ENCODE results near the gene FAM227B.
"Not testable (repeated sequence)": the region's sequence is repeated elsewhere in the genome, so short reads cannot be mapped to it uniquely, and the experiment has no call there.

FAM227B gene

DNA sequence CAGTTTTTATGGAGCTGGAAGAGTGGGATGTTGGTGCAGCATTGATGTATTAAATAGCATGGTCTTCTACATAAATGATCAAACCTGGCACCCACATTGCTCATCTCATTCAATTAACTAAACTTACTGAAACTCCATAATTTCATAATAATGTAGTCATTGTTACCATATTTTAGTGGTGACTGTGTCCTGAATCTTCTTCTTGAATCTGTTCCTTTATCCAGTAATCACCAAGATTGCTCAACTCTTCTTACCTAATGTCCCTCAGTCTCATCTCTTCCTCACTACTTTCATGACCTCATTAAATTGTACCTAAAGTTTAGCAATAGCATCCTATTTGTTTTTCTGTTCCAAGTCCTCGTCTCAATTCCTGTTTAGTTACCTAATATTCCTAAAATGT lies 127.8 kb downstream of the FAM227B start:
- DNase-seq: no peak

DNA sequence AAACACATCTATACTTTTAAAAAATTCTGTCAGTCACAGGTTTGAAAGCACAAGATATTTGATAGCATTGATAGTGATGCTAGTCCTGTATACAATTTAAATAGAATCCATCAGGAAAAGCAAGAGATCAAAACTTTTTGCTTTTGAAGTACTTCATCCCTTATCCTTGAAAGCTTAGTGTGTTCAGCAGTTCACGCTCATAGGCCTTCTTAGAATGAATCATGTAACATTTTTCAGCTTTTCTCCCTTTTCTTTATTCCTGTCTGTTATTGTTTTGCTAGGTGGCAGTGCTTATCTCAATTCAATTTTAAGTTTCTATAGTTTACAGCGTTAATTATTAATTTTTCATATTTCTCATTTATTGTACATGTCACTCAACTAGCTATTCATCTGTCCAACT lies 128.5 kb downstream of the FAM227B start:
- DNase-seq: no peak

DNA sequence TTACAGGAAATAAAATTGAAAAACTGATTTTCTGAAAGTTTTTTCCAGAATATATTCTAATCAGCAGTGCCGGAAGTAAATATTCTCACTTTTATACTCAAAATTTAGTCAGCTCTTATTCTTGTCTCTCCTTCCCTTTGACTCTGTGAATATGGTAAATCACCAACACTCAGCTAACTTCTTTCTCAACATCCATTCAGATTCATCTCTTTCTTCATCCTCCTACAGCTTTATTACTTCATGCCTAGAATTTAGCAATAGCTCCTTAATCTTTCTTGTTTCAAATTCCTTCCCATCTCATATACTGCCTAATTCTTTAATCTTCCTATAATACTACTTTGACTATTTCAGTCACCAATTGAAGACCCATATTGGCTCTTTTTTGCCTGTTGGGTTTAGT lies 129.7 kb downstream of the FAM227B start:
- DNase-seq: no peak

DNA sequence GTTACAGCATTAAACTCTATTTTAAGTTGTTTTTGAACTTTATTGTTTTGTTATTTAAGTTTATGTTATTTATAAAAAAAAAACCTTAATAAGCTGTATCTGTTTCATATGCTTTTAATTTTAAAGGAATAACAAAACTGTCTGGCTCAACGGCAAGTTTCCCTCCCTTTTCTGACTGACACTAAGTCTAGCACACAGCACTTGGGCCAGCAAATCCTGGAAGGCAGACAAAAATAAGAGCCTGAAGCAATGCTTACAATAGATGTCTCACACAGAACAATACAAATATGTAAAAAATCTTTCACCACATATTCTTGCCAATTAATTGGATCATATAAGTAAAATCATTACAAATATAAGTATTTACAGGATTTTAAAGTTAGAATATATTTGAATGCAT lies 135.2 kb downstream of the FAM227B start:
- not testable (repeated sequence) for DNase-seq

DNA sequence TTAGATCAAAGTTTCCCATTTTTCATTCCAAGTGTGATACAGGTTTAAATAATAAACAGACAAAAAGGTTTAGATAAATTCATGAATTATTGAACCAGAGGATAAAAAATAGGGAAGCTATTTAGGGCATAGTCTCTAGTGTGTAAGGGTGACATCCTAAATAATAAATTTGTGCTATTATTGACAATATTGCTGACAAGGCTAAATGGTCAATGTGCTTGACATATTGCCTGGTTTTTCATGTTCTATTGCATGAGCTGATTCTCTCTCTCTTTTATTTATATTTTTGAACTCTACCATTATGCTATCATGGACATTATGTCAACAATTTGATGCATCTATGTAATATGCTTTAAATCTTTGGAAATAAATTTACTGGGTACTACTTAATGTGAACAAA lies 141.6 kb downstream of the FAM227B start:
- not testable (repeated sequence) for DNase-seq

DNA sequence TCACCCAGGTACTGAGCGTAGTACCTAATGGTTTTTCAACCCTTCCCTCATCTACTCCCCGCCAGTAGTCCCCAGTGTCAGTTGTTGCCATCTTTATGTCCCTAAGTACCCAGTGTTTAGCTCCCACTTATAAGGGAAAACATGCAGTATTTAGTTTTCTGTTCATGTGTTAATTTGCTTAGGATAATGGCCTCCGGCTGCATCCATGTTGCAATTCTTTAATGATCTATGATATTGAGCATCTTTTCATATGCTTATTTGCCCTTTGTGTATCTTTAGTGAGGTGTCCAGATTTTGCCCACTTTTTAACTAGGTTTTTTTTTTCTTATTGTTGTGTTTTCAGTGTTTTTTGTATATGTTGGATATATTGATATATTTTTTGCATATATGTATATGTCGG lies 142.6 kb downstream of the FAM227B start:
- DNase-seq: not testable (repeated sequence)

DNA sequence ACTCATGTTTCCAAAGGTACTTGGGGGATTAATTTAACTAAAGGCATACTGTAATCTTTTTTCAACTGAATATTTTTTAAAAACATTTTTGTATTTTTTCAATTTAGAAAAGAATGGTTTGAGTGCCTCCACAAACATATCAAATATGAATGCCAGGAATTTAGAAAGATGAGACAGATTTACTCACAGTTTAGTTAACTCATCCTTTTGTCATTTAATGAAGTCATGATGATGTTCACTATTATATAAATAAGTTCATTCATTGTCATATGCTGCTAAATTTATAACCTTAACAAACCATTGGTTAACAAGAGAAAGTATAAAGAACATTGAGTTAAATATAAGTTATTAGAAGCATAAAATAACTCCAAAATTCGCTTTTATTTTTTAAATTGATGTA lies 147.6 kb downstream of the FAM227B start:
- DNase-seq: no peak

DNA sequence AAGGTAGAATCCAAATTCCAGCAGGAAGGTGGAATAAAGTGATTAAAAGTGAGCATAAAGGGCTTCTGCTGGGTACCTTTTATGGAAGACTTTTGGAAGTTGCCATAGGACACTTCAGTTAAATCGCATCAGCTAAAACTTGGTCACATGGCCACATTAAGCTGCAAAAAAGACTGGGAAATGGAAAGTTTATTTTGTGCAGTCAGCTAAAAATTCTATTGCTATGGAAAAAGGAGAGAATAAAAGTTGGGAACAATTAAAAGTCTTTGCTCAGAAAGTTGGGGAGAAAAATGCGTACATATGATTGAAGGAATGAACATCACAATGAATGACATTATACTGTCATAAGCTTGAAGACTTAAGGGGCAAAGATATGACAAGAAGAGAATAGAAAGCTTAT lies 148.3 kb downstream of the FAM227B start:
- DNase-seq: no peak

DNA sequence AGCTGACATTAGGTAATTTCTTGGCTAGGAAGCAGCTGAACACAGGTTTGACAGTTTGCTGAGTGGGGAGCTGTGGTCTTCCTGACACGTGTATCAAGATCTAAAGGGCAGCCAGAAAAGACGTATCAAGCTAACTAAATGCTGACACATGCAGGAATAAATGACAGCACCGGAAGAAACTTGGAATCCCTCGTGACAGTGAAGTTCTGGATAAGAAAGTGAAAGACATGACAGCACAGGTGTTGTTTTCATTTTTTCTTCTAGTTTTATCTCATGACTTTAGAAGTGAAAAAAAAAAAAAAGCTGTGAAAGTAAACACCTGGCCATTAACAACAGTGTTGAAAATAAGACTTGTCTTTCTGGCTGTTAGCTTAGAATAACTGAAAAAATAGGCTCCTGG lies 148.9 kb downstream of the FAM227B start:
- DNase-seq: no peak

DNA sequence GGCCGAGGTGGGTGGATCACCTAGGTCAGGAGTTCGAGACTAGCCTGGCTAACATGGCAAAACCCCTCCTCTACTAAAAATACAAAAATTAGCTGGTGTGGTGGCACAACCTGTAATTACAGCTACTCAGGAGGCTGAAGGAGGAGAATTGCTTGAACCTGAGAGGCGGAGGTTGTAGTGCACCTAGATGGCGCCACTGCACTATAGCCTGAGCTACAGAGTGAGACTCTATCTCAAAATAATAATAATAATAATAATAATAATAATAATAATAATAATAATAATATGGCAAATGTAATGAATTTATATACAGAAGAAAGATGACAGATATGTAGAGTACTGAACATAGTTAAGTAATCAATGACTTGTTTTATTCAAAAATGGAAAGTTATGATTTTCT lies 149.4 kb downstream of the FAM227B start:
- not testable (repeated sequence) for DNase-seq

DNA sequence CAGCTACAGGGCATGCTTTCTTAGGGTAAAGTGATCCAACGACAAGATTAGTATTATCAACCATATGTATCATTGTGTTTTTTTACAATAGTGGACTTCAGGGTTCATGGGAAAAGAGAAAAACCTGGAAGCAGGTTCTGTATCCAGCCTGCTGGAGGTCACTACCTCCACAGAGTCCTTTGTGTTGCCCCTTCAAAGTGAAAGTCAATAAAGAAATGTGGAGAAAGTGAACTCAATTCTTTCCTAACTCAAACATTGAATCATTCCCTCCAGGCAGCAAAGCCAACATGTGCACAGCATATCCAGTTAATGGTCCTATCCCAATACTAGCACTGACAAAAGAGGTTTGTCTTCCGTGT lies 152.2 kb downstream of the FAM227B start:
- no peak for DNase-seq

DNA sequence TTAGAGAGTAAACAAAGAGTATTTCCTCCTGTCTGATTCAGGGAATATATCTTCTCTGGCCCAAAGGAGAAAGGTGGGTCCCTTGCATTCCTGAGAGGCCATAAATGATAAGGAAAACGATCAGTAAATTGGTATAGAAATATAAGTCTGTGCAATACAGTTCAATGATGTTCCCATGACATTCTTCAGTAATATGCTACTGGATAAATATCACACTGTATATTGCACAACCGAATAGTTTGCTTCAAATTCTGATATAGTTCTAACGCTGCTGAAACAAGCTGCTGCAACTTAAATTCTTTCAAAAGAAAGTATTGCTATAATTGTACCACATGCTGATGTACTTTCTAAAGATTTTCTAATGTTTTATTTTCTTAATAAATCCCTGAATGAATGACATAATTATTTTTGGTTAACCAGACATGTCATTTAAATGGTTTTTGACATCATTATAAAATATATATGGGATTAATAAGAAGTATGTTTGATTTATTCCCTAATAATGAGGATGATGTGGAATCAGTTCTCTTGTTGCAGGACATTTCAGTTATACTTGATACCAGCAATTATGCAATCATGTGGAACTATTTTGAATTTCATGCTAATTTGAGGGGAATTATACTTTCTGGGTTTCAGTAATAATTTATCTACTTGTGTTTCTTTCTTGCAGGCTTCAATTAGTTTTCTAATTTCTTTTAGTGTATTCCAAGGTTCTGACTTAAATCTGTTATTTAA lies 152.7 kb downstream of the FAM227B start:
- DNase-seq: no peak

DNA sequence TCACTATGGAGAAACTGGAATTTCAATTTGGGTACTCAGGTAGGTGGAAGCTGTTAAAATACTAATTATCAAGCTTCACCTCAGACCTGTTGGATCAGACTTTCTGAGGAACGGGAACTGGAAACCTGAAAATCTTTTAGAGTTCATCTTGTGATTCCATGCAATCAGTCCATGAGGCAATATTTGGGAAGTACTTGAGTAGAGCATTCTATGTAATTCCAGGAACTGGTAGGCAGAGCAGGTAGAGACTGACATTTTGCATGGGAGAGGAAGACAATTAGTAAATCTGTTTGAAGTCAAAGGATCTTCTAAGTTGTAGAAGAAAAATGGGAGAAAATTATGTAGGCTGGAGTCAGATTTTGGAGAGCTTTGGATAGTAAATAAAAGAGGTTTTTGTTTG lies 154.5 kb downstream of the FAM227B start:
- no peak for DNase-seq

DNA sequence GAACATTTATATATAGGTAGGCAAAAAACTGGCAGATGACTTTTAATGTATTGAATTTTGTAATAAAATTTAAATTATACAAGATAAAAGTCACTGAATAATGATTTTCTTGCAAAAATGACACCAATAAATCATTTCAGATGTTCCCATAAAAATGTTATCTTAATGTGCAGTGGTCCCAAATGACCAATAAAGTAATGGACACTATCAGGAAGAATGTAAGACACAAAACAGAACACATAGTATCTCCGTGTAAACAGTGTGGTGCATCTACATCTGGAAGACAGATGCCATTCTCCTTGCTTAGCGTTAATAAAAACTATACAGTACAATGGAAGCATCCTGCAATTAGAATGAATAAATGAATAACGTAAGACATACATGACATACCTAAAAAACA lies 156.1 kb downstream of the FAM227B start:
- no peak for DNase-seq

DNA sequence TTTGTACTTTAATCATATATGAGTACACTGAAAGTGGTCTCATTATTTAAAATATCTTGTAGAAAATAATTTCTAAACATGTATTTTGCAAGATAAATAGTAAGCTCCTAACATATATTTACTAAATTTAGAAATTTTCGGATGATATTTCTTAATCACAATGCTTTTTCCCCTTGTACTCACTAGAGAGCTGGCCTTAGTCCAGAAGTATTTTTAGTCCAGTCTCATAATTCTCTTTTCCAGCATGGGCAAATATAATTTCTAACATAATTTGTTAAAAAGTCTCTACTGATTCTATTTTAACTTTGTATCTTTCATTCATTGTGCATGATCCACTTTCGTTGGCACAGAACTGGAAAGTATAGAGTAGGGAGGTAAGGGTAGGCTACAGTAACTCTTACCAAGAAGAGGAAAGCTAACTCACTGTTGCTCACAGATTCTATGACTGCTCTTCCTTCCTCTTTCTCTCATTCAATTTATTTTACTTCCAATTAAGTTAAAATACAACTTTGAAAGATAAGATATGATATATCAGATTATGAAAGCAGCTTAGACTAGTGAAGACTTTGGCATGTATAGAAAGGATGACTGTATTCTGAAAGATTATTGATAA lies 158.3 kb downstream of the FAM227B start:
- DNase-seq: no peak

DNA sequence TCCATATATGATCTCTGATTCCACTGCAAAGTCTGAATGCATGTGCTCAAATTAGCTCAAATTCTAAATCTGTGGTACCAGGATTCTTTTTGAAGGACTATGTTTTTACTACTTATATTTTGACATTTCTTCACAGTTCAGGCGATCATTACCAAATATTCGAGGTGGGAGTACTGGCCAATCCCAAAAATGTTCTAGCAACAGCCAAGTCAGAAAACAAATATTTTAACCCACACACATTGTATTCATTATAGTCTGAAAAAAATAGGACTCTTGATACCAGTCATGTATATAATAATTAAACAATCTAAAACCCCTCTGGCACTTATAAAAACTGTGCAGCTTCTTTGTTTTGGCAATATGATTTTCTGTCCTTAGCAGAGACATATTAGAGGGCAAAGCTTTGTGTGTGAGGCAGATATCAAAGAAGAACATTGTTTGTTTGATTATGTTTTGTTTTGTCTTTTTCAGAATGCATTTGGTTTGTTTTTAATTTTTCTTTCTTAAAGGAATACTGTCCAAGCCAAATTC lies 160.1 kb downstream of the FAM227B start:
- no peak for DNase-seq

DNA sequence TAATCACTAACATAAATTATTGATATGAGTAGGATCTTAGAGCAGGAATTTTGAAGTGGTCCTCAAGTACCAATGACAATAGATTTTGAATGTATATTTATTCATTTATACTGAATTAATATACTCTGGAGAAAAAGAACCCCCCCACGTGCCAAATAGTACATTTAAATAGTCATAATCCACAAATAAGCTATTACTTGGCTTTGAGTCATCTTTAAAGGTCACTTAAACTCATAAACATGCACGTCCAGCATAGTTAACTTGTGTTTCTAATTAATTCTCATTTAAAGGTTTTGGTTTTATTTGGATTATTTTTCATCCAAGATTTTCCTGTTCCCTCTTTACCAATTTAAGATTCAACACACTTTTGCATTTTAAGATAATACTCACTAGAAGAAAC lies 162.5 kb downstream of the FAM227B start:
- no peak for DNase-seq

DNA sequence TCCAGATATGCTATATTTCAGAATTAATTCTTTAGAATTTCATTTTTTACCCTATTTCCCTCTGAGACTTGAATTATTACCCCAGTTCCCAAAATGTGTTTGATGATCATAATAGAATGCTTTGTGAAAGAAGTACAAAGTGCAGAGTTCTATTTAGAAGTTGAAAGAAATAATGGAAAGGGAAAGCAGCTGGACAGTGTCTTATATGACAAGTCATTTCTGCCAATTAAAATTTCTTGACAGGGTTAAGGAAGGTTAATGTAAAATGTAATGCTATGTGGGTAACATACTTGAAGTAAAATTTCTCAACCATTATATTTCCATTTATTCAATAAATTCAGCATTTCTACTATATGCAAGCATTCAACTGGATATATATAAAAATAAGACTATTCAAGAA lies 164.5 kb downstream of the FAM227B start:
- DNase-seq: no peak

DNA sequence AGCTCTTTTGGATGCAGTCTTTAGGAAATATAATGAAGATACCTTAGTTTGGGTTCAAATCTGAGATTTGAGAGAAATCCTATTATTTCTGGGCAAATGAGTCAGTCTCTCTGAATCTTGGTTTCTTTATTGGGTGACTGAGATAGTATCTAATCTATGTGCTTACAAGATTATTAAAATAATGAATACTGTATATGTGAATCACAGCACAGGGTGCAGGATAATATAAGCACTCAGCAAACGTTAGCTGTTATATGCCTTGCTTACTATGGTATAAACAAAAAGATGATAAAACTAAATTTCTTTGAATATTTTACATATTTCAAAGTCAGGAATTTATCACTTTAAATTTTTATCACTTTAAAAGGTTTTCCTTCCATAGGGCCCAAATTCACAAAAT lies 168.0 kb downstream of the FAM227B start:
- DNase-seq: no peak

DNA sequence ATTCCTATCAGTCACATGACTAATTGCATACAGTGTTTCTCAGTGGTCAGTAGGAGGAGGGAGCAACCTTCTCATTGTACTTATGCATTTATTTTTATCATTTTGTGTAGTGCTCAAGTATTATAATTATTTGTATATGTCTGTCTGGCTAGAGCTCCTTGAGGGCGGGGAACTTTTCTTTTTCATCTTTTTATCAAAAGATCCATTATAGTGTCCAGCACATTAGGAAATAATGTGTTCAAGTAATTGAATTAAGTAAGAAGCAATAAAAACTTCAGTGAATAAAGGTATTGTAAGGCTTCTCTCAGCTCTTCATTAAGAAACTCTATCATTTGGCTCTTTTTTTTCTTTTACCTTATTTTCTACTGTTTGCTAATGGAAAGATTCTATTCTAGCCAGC lies 178.8 kb downstream of the FAM227B start:
- no peak for DNase-seq

DNA sequence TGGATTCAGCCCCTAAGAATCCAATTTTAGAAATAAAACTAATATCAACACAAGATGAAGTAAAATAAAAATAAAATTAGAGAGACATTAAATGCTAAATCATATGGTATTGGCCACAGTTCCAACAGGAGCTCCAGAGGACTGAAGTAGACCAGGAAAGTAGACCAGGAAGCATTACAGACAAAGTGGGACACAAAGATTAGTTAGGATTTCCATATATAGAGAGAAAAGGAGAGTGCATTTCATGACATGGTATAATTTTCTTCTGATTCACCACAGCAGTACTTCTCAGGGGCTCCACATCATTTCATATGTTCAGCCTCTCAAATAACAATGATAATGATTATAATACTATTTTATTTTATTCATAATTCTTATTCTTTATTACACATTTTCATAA lies 179.3 kb downstream of the FAM227B start:
- DNase-seq: no peak

DNA sequence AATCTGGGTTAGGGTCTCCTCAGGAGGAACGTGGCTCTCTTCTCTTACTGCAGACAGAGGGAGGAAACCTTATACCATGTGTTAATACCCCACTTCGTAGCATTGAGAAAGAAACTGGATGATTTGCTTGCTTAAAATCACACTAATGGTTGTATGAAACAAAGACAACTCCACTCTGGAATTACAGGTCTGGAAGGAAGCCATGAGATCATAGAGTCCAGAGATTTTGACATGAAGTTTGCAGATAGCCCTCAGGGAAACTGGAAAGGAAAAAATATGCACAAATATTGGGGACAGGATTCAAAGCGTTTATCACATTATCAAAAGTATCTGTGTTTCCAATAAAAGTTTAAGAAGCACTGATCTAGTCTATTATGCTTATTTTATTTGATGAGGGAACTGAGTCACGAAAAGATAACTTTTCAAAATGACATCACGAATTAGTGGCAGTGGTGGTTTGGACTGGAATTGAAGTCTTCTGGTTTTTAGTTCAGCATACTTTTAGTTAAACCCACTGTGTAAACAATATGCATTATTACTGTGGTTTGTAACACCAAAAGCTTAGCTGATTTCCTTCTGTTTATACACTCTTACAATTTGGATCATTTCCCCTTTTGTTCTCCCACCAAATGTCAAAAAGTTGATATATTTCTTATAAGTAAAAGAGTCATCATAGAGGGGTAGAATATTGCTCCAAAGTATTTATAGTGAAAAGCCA lies 180.8 kb downstream of the FAM227B start:
- DNase-seq: no peak

DNA sequence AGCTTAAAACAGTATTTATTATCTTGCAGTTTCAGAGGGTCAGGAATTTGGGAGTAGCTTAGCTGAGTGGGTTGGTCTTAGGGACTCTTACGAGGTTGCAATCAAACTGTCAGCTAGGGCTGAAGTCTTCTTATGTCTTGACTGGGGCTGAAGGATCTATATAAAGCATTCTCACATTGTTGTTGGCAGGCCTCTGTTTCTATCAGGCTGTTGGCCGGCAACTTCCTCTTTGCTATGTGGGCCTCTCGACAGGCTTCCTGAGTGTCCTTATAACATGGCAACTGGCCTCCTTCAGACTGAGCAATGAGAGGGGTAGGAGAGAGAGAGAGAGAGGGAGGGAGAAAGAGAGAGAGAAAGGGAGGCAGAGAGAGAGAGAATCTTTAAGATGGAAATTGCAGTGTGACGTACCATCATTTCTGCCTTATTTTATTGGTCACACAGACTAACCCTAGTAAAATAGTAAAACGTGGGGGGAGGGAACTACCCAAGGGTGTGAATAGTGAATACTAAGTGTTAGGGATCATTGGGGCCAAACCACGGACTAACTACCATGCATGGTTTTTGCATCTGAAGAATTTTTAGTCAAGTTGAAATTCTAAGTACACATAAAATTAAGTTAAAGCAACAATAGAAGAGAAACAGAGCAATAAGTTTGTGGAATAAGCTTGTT lies 181.5 kb downstream of the FAM227B start:
- DNase-seq: no peak

DNA sequence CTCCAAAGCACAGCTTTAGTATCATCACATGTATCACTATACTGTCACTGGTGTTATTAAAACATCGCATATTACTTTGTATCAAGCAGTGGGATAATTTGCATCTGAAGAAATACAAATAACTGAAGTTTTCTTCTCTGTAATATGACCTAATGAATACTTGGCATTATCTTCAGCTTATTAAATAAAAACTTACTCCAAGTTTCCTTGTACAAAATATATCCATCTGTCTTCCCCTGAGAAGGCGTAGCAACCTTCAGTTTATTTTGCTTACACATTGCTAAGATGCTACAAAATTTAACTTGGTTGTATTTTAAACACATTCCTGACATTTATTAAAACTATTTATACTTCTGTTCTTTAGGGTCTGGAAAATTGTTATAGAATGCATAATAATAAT lies 183.9 kb downstream of the FAM227B start:
- no peak for DNase-seq

Data from COR-L47 (cell line).